ENCODE data around the gene JAKMIP1.

The JAKMIP1 gene

GRCh38 chr4:6125103-6125651 lies 75.2 kb downstream of the JAKMIP1 start:
- no peak for DNase-seq (ENCODE audit: low read depth, low spot score)
- TF ChIP-seq SUZ12 (IDR thresholded peaks at IDR 0.05; ENCODE audit: extremely low read depth, insufficient read depth, insufficient read length) (no peak), ZNF274 (IDR thresholded peaks at IDR 0.05; ENCODE audit: low read depth, low read length) (no peak), YY1 (IDR thresholded peaks at IDR 0.05; ENCODE audit: insufficient read depth, insufficient read length) (no peak)
- H3K27me3 ChIP-seq (ENCODE audit: insufficient read depth, insufficient read length): no peaks in the 10 kb centered on the region
- H3K9me3 ChIP-seq (ENCODE audit: insufficient read depth, low read length): no peaks in the 10 kb centered on the region
- no peak overlapping the region for H3K9ac ChIP-seq (ENCODE audit: insufficient read length, low read depth)
- H3K4me3 ChIP-seq (ENCODE audit: insufficient read length, low read depth): no peak overlapping the region
- no peaks in the 10 kb centered on the region for H3K4me1 ChIP-seq (ENCODE audit: insufficient read depth, insufficient read length)
- H3K36me3 ChIP-seq (ENCODE audit: insufficient read depth, insufficient read length, low read length): no peaks in the 10 kb centered on the region

- no peak overlapping the region for H3K4me3 ChIP-seq (ENCODE audit: insufficient read length, low read depth)
- DNase-seq (ENCODE audit: low read depth, low spot score): no peak
- TF ChIP-seq SUZ12 (IDR thresholded peaks at IDR 0.05; ENCODE audit: extremely low read depth, insufficient read depth, insufficient read length): no peak
- no peak for TF ChIP-seq ZNF274 (IDR thresholded peaks at IDR 0.05; ENCODE audit: low read depth, low read length)
- no peak for TF ChIP-seq YY1 (IDR thresholded peaks at IDR 0.05; ENCODE audit: insufficient read depth, insufficient read length)
- no peaks in the 10 kb centered on the region for H3K9me3 ChIP-seq (ENCODE audit: insufficient read depth, low read length)
- no peaks in the 10 kb centered on the region for H3K36me3 ChIP-seq (ENCODE audit: insufficient read depth, insufficient read length, low read length)
- no peaks in the 10 kb centered on the region for H3K4me1 ChIP-seq (ENCODE audit: insufficient read depth, insufficient read length)
- no peaks in the 10 kb centered on the region for H3K27me3 ChIP-seq (ENCODE audit: insufficient read depth, insufficient read length)
- no peak overlapping the region for H3K9ac ChIP-seq (ENCODE audit: insufficient read length, low read depth)
Observed at GRCh38 chr4:6124386-6125102, 75.8 kb downstream of the JAKMIP1 start.

- no peak overlapping the region for H3K9ac ChIP-seq (ENCODE audit: insufficient read length, low read depth)
Observed at GRCh38 chr4:6123976-6124375, 76.4 kb downstream of the JAKMIP1 start.

GRCh38 chr4:6123541-6123940 lies 76.8 kb downstream of the JAKMIP1 start:
- no peaks in the 10 kb centered on the region for H3K27me3 ChIP-seq (ENCODE audit: insufficient read depth, insufficient read length)
- no peak for TF ChIP-seq SUZ12 (IDR thresholded peaks at IDR 0.05; ENCODE audit: extremely low read depth, insufficient read depth, insufficient read length)
- H3K4me1 ChIP-seq (ENCODE audit: insufficient read depth, insufficient read length): peaks cover under 1% of the 10 kb centered on the region

More at GRCh38 chr4:6123976-6124375, 76.4 kb downstream of the JAKMIP1 start:
- Histone ChIP-seq H3K27me3 (ENCODE audit: insufficient read depth, insufficient read length) (no peaks in the 10 kb centered on the region), H3K36me3 (ENCODE audit: insufficient read depth, insufficient read length, low read length) (no peaks in the 10 kb centered on the region), H3K4me1 (ENCODE audit: insufficient read depth, insufficient read length) (no peaks in the 10 kb centered on the region), H3K9me3 (ENCODE audit: insufficient read depth, low read length) (no peaks in the 10 kb centered on the region), H3K4me3 (ENCODE audit: insufficient read length, low read depth) (no peak overlapping the region)
- DNase-seq (ENCODE audit: low read depth, low spot score): no peak
- TF ChIP-seq SUZ12 (IDR thresholded peaks at IDR 0.05; ENCODE audit: extremely low read depth, insufficient read depth, insufficient read length): no peak
- no peak for TF ChIP-seq YY1 (IDR thresholded peaks at IDR 0.05; ENCODE audit: insufficient read depth, insufficient read length)
- no peak for TF ChIP-seq ZNF274 (IDR thresholded peaks at IDR 0.05; ENCODE audit: low read depth, low read length)

GRCh38 chr4:6123116-6123515 lies 77.2 kb downstream of the JAKMIP1 start:
- no peaks in the 10 kb centered on the region for H3K27me3 ChIP-seq (ENCODE audit: insufficient read depth, insufficient read length)
- H3K4me1 ChIP-seq (ENCODE audit: insufficient read depth, insufficient read length): peaks cover 3% of the 10 kb centered on the region
- no peaks in the 10 kb centered on the region for H3K9me3 ChIP-seq (ENCODE audit: insufficient read depth, low read length)
- H3K9ac ChIP-seq (ENCODE audit: insufficient read length, low read depth): no peak overlapping the region
- TF ChIP-seq YY1 (IDR thresholded peaks at IDR 0.05; ENCODE audit: insufficient read depth, insufficient read length): no peak
- TF ChIP-seq SUZ12 (IDR thresholded peaks at IDR 0.05; ENCODE audit: extremely low read depth, insufficient read depth, insufficient read length): no peak
- no peak for TF ChIP-seq ZNF274 (IDR thresholded peaks at IDR 0.05; ENCODE audit: low read depth, low read length)
- no peak for DNase-seq (ENCODE audit: low read depth, low spot score)
- H3K4me3 ChIP-seq (ENCODE audit: insufficient read length, low read depth): no peak overlapping the region
- no peaks in the 10 kb centered on the region for H3K36me3 ChIP-seq (ENCODE audit: insufficient read depth, insufficient read length, low read length)

More at GRCh38 chr4:6123541-6123940, 76.8 kb downstream of the JAKMIP1 start:
- Histone ChIP-seq H3K9ac (ENCODE audit: insufficient read length, low read depth) (no peak overlapping the region), H3K36me3 (ENCODE audit: insufficient read depth, insufficient read length, low read length) (no peaks in the 10 kb centered on the region), H3K4me3 (ENCODE audit: insufficient read length, low read depth) (no peak overlapping the region), H3K9me3 (ENCODE audit: insufficient read depth, low read length) (no peaks in the 10 kb centered on the region)
- DNase-seq (ENCODE audit: low read depth, low spot score): no peak

- Histone ChIP-seq H3K9me3 (ENCODE audit: insufficient read depth, low read length) (no peaks in the 10 kb centered on the region), H3K4me3 (ENCODE audit: insufficient read length, low read depth) (no peak overlapping the region), H3K4me1 (ENCODE audit: insufficient read depth, insufficient read length) (peaks cover 3% of the 10 kb centered on the region), H3K9ac (ENCODE audit: insufficient read length, low read depth) (no peak overlapping the region), H3K36me3 (ENCODE audit: insufficient read depth, insufficient read length, low read length) (no peaks in the 10 kb centered on the region), H3K27me3 (ENCODE audit: insufficient read depth, insufficient read length) (no peaks in the 10 kb centered on the region)
- no peak for TF ChIP-seq YY1 (IDR thresholded peaks at IDR 0.05; ENCODE audit: insufficient read depth, insufficient read length)
- TF ChIP-seq SUZ12 (IDR thresholded peaks at IDR 0.05; ENCODE audit: extremely low read depth, insufficient read depth, insufficient read length): no peak
- no peak for TF ChIP-seq ZNF274 (IDR thresholded peaks at IDR 0.05; ENCODE audit: low read depth, low read length)
- DNase-seq (ENCODE audit: low read depth, low spot score): no peak
Observed at GRCh38 chr4:6122496-6122895, 77.9 kb downstream of the JAKMIP1 start.

- Histone ChIP-seq H3K4me1 (ENCODE audit: insufficient read depth, insufficient read length) (peaks cover 4% of the 10 kb centered on the region), H3K9ac (ENCODE audit: insufficient read length, low read depth) (no peak overlapping the region), H3K27me3 (ENCODE audit: insufficient read depth, insufficient read length) (no peaks in the 10 kb centered on the region), H3K9me3 (ENCODE audit: insufficient read depth, low read length) (no peaks in the 10 kb centered on the region), H3K36me3 (ENCODE audit: insufficient read depth, insufficient read length, low read length) (no peaks in the 10 kb centered on the region), H3K4me3 (ENCODE audit: insufficient read length, low read depth) (no peak overlapping the region)
- no peak for DNase-seq (ENCODE audit: low read depth, low spot score)
- TF ChIP-seq SUZ12 (IDR thresholded peaks at IDR 0.05; ENCODE audit: extremely low read depth, insufficient read depth, insufficient read length) (no peak), YY1 (IDR thresholded peaks at IDR 0.05; ENCODE audit: insufficient read depth, insufficient read length) (no peak), ZNF274 (IDR thresholded peaks at IDR 0.05; ENCODE audit: low read depth, low read length) (no peak)
Observed at GRCh38 chr4:6121941-6122340, 78.4 kb downstream of the JAKMIP1 start.

Measured in NT2/D1 (cell line).